Bone marrow (tissue), 2 donors: ENCODE data around the gene DYDC1.
"Not testable (repeated sequence)": the region's sequence is repeated elsewhere in the genome, so short reads cannot be mapped to it uniquely, and the experiment has no call there.

ENCODE experiments used
- DNase-seq, 2 donors: peaks; one replicate each; lab custom pipeline; 2025; lab: John Stamatoyannopoulos, UW

The DYDC1 gene

DNA sequence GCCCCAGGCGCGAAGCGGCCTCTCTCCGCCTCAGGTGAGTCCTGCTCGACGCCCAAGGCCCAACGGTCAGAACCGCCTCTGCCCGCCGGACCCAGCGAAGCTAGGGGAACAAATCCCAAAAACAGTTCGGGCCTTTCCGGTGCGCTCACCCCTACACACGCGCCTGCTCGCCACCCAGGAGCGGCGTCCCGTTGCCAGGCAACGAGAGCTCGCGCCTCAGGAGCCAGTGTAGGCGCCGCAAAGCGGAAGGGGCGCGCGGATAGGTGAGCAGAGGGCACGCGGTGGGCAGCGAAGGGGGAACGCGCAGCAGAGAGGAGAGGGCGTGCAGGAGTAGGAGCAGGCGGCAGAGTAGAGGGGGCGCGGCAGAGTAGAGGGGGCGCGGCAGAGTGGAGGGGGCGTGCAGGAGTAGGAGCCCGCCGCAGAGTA, at the start of gene DYDC1, which contains the start of gene DYDC2:
Gene DYDC1 (minus strand): TSS at position 193 of the 426 bp plus-strand sequence. CDS start 4,154 bp downstream, outside the sequence.
Gene DYDC2 (plus strand): TSS at position 219 of the 426 bp plus-strand sequence. CDS start 5,663 bp downstream, outside the sequence.
- DNase-seq, result no peak

GRCh38 chr10:80406204-80406603, 49.6 kb upstream of the DYDC1 start:
- DNase-seq, result no peak

GRCh38 chr10:80405626-80406025, 49.1 kb upstream of the DYDC1 start:
- DNase-seq, result no peak

DNA sequence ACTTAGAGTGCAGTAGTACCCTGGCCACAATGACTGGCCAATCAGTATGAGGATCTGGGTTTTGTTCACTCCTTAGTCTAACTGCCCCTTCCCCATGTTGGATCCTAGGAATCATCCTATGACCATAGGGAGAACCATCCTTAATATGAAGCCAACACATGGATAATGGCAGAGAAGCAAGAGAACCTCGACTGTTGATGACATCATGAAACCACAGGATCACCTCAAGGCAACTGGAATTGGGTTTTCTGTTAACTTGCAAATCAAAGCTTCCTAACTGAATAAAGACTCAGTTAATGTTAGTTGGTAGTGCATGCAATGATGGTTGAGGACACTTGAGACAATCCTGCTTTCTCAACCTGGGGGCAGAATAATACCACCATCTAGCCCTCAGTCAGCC, 48.5 kb upstream of the DYDC1 start:
- DNase-seq, result no peak

DNA sequence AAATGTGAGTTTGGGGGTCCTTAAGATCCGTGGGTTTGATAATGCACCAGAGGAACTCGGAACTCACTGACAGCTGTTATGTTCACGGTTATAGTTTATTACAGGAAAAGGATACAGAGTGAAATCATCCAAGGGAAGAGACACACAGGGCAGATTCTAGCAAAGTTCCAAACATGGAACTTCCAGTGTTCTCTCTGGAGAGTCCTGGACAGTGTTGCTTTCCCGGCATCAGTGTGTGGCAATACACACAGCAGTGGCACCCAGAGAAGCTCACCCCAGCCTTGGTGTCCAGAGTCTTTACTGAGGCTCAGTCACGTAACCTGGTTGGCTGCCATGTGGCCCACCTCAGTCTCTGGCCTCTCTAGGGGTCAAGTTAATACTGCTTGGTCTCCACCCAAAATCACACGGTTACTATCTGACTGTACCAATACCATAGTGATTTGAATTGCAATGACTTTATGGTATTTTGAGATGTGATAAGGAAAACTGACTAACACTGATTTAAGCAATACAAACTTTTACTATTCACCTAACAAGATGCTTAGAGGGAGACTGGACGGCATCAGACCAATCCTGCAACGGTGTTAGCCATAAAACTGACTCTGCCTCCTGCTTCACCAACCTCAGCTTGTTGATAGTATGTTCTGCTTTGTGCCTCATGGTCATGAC, 43.7 kb upstream of the DYDC1 start:
- no peak for DNase-seq

GRCh38 chr10:80397014-80397413, 40.5 kb upstream of the DYDC1 start:
- DNase-seq, result no peak

- no peak for DNase-seq
Observed at GRCh38 chr10:80394358-80394916, 37.9 kb upstream of the DYDC1 start.

GRCh38 chr10:80392250-80392649, 35.7 kb upstream of the DYDC1 start:
- no peak for DNase-seq

DNA sequence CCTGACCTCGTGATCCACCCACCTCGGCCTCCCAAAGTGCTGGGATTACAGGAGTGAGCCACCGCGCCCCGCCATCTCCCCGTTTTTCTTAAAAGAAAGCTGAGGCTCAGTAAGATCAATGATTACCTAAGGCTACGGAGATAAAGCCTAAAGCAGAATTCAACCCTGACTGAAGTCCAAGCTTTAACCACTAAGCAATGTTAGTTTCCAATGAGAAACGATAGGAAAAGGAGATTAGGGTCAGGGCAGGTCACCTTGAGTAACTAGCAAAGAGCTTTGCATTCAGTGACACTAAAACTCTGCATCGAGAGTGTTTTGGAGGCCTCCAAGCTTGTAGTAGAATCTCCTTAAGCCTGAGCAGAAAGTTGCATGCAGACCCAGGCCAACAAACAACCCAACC, 34.2 kb upstream of the DYDC1 start:
- DNase-seq, result no peak

DNA sequence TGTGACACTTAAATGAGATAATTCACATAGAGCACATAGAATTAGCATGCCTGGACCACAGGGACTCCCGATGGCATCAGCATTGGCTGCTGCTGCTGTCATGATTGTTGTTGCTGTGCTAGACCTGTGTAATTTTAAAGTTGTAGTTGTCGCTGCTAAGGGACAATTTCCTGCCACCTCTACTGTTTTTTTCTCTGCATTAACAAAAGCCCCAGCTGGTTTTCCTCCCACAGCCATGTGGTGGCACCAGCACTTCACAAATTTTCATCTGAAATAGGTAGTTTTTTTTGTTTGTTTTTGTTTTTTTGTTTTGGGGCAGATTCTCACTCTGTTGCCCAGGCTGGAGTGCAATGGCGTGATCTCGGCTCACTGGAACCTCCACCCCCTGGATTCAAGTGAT, 26.4 kb upstream of the DYDC1 start:
- DNase-seq, result peak in 1 of 2 donors; percentile 52

GRCh38 chr10:80380185-80380584, 23.6 kb upstream of the DYDC1 start:
- DNase-seq, result no peak

GRCh38 chr10:80379701-80380100, 23.1 kb upstream of the DYDC1 start:
- no peak for DNase-seq

DNA sequence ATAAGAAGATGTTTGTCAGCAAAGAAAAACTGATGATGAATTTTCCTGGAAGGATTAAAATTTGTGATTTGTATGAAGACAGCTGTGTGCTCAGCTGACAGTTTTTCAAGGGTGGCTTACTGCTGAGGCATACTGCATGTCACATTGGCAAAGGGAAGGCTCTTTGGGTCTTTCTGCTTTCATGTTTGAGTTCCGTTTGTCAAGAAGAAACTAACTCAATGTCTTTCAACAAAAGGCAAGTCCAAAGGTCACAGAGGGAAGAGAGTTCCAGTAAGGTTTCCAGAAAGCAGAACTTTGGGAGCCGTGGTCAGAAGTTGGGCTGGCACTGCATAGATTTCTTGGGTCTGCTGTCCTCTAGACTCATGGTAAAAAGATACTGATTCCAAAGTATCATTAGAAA, 16.9 kb upstream of the DYDC1 start:
- DNase-seq, result no peak

- no peak for DNase-seq
Observed at GRCh38 chr10:80372675-80373074, 16.1 kb upstream of the DYDC1 start.

GRCh38 chr10:80371467-80371866, 14.9 kb upstream of the DYDC1 start:
- DNase-seq, result no peak

GRCh38 chr10:80365510-80365909, 9.0 kb upstream of the DYDC1 start:
- no peak for DNase-seq

DNA sequence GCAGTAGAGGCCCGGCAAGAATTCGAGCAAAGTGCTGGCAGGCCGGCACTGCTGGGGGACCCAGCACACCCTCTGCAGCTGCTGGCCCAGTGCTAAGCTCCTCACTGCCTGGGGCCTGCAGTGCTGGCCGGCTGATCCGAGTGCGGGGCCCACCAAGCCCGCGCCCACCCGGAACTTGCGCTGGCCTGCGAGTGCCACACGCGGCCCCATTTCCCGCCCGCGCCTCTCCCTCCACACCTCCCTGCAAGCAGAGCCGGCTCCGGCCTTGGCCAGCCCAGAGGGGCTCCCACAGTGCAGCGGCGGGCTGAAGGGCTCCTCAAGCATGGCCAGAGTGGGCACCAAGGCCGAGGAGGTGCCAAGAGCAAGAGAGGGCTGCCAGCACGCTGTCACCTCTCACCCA, 3.1 kb upstream of the DYDC1 start:
- no peak for DNase-seq

- not testable (repeated sequence) for DNase-seq
Observed at GRCh38 chr10:80358925-80359324, 2.4 kb upstream of the DYDC1 start.

- no peak for DNase-seq
Observed at GRCh38 chr10:80357851-80358125, 1.2 kb upstream of the DYDC1 start.

- no peak for DNase-seq
Observed at GRCh38 chr10:80356989-80357850, 665 bp upstream of the DYDC1 start.

DNA sequence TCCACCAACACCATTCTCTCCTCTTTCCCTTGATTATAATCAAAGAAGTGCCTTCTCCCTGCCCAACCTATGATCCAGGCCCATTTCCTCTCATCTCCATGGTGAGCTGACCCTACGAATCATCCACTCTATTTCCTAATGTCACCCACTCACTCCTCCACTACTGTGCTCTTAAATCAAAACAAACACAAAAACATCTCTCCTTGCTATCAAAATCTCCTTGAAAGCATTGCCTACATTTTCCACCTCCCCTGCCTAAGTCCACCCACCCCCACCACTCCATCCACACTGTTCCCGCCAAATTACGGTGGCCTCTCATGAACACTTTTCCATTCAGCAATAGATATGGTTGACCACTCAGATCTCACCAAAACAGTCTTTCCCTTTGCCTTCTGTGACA, 5.3 kb downstream of the DYDC1 start:
- DNase-seq, result no peak

DNA sequence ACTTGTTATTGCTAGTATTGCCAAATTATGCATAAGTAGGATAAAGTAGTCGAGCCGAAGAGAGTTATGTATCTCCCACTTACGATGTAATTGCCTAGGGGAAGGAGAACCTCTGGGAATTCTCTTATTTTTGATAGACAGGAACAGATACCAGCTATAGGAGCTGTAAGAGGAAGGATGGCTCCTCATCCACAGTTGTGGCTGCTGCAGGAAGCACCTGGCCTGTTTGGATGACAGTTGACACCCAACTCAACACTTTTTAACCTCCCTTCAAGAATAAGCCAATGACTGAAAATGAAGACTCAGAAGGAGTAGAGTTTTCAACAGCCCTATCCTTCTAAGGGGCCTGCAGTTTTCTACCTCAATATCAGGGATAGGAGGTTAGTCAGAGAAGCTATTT, 6.3 kb downstream of the DYDC1 start:
- DNase-seq, result peak in 1 of 2 donors; percentile 14

DNA sequence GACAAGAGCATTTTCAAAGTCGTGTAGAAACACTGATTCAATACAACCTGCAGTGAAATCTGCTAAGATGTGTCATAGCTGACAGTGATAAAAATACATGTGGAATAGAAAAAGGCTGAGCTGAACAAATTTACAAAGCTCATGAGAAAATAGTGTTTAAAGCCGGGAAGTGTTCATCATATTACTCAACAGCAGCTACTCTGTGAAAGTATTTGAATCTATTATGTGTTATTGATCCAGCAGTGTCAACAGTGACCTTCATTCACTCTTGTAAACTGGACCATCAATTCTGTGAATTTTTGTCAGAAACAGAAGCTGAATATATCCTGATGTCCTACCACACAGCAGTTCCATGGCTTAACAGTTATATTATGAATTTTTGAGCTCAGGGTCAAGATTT, 11.6 kb downstream of the DYDC1 start:
- DNase-seq, result no peak
